HG03095 (cell line): ENCODE data around the gene PTPRG.
"Not testable (repeated sequence)": the region's sequence is repeated elsewhere in the genome, so short reads cannot be mapped to it uniquely, and the experiment has no call there.

Experiments
- ATAC-seq: cut with Tn5 transposase; IDR thresholded peaks from one replicate; pipeline ENCODE4 v1.9.1; 2021; ENCODE audit warnings: moderate library complexity; ENCODE audit not compliant: unreplicated experiment

PTPRG gene

GRCh38 chr3:61681636-61682035, 120.3 kb downstream of the PTPRG start:
- ATAC-seq: no peak

GRCh38 chr3:61682671-61683548, 121.5 kb downstream of the PTPRG start:
- no peak for ATAC-seq

- no peak for ATAC-seq
Observed at GRCh38 chr3:61683549-61684236, 122.3 kb downstream of the PTPRG start.

DNA sequence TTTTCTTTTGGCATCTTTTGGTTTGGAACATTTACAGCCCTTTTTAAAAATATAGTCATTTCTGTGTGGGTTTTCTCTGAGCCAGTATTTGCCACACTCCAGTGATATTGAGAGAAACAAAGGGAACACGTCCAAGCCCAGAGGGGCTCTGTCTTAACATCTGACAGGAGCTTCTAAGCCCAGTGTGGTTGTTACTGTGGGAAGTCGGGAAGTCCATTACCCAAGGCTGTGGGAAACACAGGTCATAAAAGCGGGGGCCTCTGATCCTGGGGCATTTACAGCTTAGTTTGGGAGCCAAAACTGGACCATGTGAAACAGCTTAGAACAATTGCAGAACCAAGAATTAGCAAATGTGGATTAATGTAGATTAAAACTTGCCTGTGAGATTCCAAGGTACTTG, 123.0 kb downstream of the PTPRG start:
- ATAC-seq: no peak

DNA sequence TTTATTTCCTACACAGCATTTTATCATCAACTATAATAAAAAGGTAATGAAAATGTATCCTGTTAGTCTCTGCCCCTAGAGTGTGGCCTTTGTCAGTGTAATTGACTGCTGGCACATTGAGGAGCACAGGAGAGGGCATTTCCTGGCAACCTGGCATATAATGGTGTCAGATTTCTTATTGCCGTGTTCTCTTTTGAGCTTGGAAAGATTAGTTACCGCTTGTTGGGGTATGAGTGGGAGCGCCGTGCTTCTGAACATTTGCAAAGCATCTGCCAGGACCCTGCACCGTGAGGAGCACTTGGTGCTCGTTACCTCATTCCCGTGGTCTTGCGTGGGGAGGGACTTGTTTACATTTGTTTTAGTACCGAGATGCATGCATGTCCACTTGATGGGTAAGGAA, 124.4 kb downstream of the PTPRG start:
- ATAC-seq: no peak

DNA sequence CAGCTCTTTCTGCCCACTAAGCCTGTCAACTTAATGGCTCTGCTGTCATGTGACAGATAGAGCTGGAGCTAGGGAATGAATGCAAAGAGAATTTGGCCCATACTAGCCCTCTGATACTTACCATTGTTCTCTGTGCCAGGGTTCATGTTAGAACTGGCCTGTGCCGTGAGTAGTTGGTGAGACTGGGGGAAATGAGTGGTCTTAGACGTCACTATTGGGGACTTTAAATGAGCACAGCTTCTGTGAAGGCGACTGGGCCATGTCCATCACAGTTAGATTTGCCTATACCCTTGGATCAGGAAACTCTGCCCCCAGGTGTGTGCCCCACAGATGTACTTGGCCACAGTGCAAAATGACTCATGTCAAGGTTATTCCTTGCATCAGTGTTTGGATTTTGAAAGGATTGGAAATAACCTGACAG, 124.9 kb downstream of the PTPRG start:
- no peak for ATAC-seq

DNA sequence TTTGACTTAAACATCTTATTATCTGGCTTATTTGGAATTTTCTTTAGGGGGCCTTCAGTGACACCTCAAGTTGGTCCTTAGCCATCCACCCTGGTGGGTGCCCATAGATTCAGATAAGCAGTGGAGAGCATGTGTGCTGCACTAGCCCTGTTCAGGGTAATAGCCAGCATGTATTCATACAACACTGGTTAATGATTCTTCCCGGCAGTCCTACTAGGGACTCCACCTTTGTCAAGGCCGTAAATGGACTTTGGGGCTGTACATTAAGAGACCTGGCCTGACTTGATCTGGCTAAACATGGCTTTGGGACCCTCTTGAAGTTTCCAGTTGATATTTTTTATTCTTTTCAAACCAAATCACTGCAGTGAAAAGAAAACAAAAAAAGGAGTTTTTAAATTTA, 125.8 kb downstream of the PTPRG start:
- ATAC-seq: no peak

- ATAC-seq: no peak
Observed at GRCh38 chr3:61687663-61688306, 126.4 kb downstream of the PTPRG start.

DNA sequence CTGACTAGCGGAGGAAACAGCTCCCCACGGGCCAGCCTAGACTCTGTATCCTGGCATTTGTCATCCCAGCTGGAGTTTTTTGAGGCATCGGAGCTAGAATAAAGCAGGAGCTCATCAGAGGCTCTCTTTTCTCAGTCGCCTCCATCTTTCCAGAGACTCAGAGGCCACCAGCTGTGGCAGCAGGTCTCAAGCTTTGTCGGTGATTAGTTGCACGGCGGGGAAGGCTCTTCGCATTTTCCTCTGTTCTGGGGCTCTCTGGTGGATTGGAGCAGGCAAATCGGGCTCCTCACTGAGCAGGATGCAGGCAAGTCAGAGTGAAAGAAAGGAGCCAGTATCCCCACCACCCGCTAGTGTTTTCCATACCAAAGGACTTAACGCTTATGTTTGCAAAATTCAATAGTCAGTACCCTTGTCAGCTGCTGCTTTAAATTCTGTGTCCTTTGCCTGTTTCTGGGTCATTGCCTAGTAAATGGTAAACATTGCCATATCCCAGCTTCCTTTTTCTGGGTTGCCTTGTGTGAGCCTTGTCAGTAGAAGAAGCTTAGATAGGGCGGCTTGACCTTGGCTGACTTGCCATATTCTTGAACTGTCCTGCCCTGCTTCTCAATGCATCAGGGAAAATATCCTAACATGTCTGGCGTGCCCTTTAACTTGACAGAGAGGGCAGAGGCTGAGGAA, 127.1 kb downstream of the PTPRG start:
- no peak for ATAC-seq

- ATAC-seq: no peak
Observed at GRCh38 chr3:61690016-61690415, 128.6 kb downstream of the PTPRG start.

DNA sequence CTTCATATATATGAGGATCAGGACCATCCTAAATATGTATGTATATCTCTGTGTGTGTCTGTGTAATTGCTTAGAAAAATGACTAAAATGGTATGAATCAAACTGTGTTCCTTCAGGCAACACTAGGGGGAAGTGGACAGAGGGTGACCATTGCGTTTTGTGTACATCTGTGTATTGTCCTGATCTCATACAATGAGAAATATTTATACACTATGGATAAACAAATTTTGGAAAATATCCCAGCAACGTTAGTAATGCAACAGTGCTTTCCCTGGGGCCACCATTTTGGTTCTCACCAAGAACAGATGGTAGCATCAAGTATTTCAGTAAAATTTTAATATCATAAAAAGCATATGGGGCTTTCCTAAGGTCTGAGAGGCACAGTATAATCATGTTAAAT, 130.1 kb downstream of the PTPRG start:
- ATAC-seq: no peak

DNA sequence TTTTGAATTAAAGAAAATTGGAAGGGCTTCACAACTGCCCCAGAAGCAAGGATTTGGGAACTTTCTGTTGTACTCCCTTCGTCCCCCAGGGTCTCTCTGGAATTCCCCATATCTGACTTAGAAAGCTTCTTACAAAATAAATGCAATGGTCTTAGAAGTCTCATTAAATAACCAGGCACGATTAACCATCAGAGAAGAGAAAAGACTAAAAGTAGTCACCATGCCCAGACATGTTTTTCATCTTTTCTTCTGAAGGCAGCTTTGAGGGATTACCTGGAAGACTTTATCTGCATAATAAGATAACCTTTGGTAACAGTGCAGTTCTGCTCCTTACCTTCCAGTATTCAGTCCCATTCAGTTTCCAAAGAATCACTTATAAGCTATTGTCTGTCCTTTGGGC, 135.9 kb downstream of the PTPRG start:
- no peak for ATAC-seq

DNA sequence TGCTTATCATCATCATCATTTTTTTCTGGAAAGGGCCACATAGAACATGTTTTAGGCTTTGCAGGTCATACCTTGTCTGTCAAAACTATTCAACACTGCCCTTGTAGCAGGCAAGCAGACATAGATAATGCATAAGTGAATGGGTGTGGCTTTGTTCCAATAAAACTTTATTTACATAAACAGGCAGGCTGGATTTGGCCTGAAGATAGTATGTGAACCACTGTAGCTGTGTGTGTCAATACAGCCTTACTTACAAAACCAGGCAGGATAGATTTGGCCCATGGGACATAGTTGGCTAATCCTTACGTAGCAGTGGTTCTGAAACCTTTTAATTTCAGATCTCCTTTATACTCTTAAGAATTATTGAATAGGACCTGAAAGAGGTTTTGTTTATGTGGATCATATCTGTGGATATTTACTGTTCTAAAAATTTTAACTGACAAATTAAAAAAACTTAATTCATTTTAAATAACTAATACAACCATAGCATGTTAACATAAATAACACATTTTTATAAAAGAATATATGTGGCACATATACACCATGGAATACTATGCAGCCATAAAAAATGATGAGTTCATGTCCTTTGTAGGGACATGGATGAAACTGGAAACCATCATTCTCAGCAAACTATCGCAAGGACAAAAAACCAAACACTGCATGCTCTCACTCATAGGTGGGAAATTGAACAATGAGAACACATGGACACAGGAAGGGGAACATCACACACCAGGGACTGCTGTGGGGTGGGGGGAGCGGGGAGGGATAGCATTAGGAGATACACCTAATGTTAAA, 137.1 kb downstream of the PTPRG start:
- not testable (repeated sequence) for ATAC-seq

- ATAC-seq: no peak
Observed at GRCh38 chr3:61699622-61700021, 138.3 kb downstream of the PTPRG start.

- ATAC-seq: no peak
Observed at GRCh38 chr3:61701011-61701410, 139.6 kb downstream of the PTPRG start.

- ATAC-seq: no peak
Observed at GRCh38 chr3:61702453-61702852, 141.1 kb downstream of the PTPRG start.

DNA sequence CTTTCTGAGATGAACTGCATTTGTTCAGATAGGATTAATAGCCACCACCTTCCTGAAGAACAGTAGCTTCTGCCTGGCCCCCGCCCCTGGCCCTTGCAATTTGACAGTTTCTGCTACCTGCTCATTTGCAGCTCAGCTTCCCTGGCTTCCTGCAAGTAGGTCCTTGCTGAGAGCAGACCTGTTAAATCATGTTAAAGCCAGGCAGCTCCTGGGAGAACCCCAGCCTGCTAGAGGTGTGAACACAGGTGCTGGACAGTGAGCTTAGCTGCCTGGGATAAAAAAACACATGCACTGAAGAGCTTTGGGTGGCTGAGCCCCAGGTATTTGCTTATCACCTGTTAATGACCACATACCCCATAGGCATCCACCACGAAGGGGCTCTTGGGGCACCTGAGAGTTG, 143.4 kb downstream of the PTPRG start:
- ATAC-seq: no peak

DNA sequence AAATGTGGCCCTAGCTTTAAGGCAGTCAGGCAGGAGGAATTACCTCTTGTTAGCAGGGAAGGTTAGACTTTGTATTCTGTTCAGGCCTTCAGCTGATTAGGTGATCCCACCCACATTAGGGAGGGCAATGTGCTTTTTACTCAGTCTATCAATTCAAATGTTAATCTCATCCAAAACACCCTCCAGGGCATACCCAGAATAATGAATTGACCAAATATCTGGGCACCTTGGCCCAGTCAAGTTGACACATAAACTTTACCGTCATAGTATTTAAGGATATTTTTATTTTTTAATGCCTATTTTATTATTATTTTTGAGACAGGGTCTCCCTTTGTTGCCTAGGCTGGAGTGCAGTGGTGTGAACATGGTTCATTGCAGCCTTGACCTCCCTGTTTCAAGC, 146.1 kb downstream of the PTPRG start:
- no peak for ATAC-seq

GRCh38 chr3:61710920-61711319, 149.5 kb downstream of the PTPRG start:
- ATAC-seq: not testable (repeated sequence)

DNA sequence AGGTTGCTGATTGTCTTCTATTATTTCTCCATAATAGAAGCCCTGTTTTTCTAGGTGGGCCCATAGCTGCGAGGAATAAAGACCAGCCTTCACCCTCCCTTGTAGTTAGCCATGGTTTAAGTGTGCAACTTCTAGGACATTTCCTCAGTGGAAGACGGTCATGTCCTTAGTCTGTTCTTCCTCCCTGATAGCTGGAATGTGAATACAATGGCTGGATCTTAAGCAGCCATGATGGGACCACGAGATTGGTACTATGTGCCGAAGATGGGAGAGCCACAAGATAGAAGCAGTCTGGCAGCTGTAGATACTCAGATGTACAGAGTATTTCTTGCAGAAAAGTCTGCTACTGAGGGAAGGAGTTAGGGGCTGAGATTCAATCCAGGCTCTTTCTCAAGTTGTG, 152.9 kb downstream of the PTPRG start:
- ATAC-seq: no peak
